ENCODE measurements around the gene FCHO1.
"Not testable (repeated sequence)": the region's sequence is repeated elsewhere in the genome, so short reads cannot be mapped to it uniquely, and the experiment has no call there.

GRCh38 chr19:17798599-17798998 is 47.3 kb downstream of the FCHO1 start:
- TF ChIP-seq CTCF, POLR2A (IDR thresholded peaks at IDR 0.05): not testable (repeated sequence)
